ENCODE measurements around the gene PLK2. TPM values are rescaled to one million over a fixed set of nuclear protein-coding genes. Genes with fewer than 3 reads are reported as not detected.

PLK2 gene
- total and polyA plus RNA-seq, 2 of the 4 experiments (the other 2 are of a cell fraction), result 129 to 337 TPM

DNA sequence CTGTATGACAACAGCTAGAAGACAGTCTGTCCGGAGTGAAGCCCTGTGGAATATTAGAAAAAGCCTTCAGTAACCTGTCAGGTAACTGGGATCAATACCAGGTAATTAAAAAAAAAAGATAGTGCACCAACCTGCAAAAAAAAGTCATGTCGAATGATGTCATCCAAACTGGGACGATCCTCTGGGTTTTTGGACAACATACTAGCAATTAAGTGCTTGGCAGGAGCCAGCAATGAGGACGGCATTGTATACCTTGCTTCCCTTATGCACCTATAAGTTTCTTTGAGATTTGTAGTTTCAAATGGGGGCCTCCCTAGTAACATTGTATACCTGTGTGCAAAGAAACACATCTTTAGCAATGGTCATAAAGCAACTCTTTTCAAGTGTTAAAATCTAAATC is 2.8 kb downstream of the PLK2 start:
- H3K18ac ChIP-seq (ENCODE audit: low read depth, low read length), result no peak overlapping the region
- H3K79me1 ChIP-seq (ENCODE audit: low read depth in 1 of 2, low read length in 2 of 2), result peaks cover 25 to 44% of the 10 kb centered on the region in 2 experiments
- H3K9ac ChIP-seq (ENCODE audit: low read depth, low read length), result peak overlapping the region; percentile 87
- no peak overlapping the region for H4K91ac ChIP-seq (ENCODE audit: insufficient read depth, low read depth, low read length)
- H3K27ac ChIP-seq (ENCODE audit: insufficient read depth, low read length), result peak overlapping the region; percentile 34; the same call in 1 of the 2 replicates
- H2AK9ac ChIP-seq (replicated peaks; ENCODE audit: low read depth, low read length, poor library complexity), result no peak overlapping the region
- no peak overlapping the region for H4K8ac ChIP-seq (ENCODE audit: low read depth in 2 of 2, low read length in 2 of 2)
- peak overlapping the region; percentile 97 for H3K4me2 ChIP-seq (ENCODE audit: low read depth, low read length)
- no peak overlapping the region for H4K5ac ChIP-seq (ENCODE audit: low read depth, low read length)
- no peaks in the 10 kb centered on the region for H3K27me3 ChIP-seq (ENCODE audit: control insufficient read depth, insufficient read depth, low read length)
- H2BK20ac ChIP-seq (ENCODE audit: low read depth, low read length), result no peak overlapping the region
- dilution Hi-C loops (cut with HindIII; ENCODE audit: low sequenced_read_pairs, unreplicated experiment) (no loop called here), intact Hi-C loops (cut with micrococcal nuclease) (loop anchor here (5.0 kb wide), 4 partner anchors 135 to 395 kb away; no protein-coding TSS in a partner anchor), in situ Hi-C loops (cut with MboI; ENCODE audit: low sequenced_read_pairs) (loop anchor here (5.0 to 25.0 kb wide), 3 partner anchors 675 to 1545 kb away; partner anchors contain the start of gene SETD9)
- no peak overlapping the region for H3K4ac ChIP-seq (ENCODE audit: low read depth, low read length)
- H3K56ac ChIP-seq (ENCODE audit: extremely low read depth, insufficient read depth, low read length), result peak overlapping the region; percentile 5; the same call in 1 of the 2 replicates
- H3K9me3 ChIP-seq (ENCODE audit: control insufficient read depth, insufficient read depth, low read length), result no peaks in the 10 kb centered on the region
- WGBS, 2 experiments (ENCODE audit: extremely low coverage in 2 of 2, insufficient read length in 1 of 2), result 63% methylated on average over 2 of the region's 4 CpGs; no CpG with 5 or more reads in 1 of the 2 experiments
- ChIA-PET POLR2A (ENCODE audit: unreplicated experiment) (no interaction called here), CTCF (interaction anchor here (1.4 kb wide), 1 partner anchor 569 kb away, joined by 4 read pairs; no protein-coding TSS in a partner anchor)
- H3K14ac ChIP-seq (replicated peaks; ENCODE audit: low read depth, low read length), result 0 out of 2 replicates have a peak overlapping the region, but pooled peaks have one; percentile 13
- H3K4me3 ChIP-seq (ENCODE audit: insufficient read depth, low read depth, low read length), result peak overlapping the region; percentile 85
- peak overlapping the region; percentile 40; the same call in 1 of the 2 replicates for H3K23ac ChIP-seq (ENCODE audit: low read depth, low read length)
- TF ChIP-seq SMC3 (IDR thresholded peaks at IDR 0.05; ENCODE audit: low read depth, low read length) (no peak), CHD1 (IDR thresholded peaks at IDR 0.05; ENCODE audit: low read depth, low read length) (no peak), MAFK (IDR thresholded peaks at IDR 0.05; ENCODE audit: low read depth, low read length) (no peak), MXI1 (IDR thresholded peaks at IDR 0.05; ENCODE audit: borderline replicate concordance, low read depth, low read length) (no peak), MAZ (IDR thresholded peaks at IDR 0.05; ENCODE audit: borderline replicate concordance, low read depth, low read length) (no peak), BHLHE40 (IDR thresholded peaks at IDR 0.05; ENCODE audit: low read depth, low read length) (no peak), RAD21 (IDR thresholded peaks at IDR 0.05; ENCODE audit: low read length) (no peak), CTCF (conservative IDR thresholded peaks at IDR 0.05; ENCODE audit: low read depth, low read length) (no peak), CEBPB (IDR thresholded peaks at IDR 0.05; ENCODE audit: low read depth, low read length) (no peak), FOS (IDR thresholded peaks at IDR 0.05; ENCODE audit: low read depth, low read length) (no peak), NFE2L2 (IDR thresholded peaks at IDR 0.05; ENCODE audit: low read depth, low read length) (no peak), POLR2A (IDR thresholded peaks at IDR 0.05; ENCODE audit: low read depth, low read length) (no peak), RCOR1 (IDR thresholded peaks at IDR 0.05; ENCODE audit: insufficient replicate concordance, low read length) (no peak)
- TF ChIP-seq, protein P1, sequence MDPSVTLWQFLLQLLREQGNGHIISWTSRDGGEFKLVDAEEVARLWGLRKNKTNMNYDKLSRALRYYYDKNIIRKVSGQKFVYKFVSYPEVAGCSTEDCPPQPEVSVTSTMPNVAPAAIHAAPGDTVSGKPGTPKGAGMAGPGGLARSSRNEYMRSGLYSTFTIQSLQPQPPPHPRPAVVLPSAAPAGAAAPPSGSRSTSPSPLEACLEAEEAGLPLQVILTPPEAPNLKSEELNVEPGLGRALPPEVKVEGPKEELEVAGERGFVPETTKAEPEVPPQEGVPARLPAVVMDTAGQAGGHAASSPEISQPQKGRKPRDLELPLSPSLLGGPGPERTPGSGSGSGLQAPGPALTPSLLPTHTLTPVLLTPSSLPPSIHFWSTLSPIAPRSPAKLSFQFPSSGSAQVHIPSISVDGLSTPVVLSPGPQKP (IDR thresholded peaks at IDR 0.05; ENCODE audit: borderline replicate concordance, low read depth, low read length), result no peak
- TF ChIP-seq, protein P2, sequence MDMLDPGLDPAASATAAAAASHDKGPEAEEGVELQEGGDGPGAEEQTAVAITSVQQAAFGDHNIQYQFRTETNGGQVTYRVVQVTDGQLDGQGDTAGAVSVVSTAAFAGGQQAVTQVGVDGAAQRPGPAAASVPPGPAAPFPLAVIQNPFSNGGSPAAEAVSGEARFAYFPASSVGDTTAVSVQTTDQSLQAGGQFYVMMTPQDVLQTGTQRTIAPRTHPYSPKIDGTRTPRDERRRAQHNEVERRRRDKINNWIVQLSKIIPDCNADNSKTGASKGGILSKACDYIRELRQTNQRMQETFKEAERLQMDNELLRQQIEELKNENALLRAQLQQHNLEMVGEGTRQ (IDR thresholded peaks at IDR 0.05; ENCODE audit: low read depth, low read length), result no peak
- BruUV-seq (replicated peaks), result no TSS peak
- no peak overlapping the region for H2BK5ac ChIP-seq (ENCODE audit: low read depth, low read length, poor library complexity, severe bottlenecking)
- H4K20me1 ChIP-seq (ENCODE audit: insufficient read depth, low read length), result peaks cover 63% of the 10 kb centered on the region
- no peak overlapping the region for H2AFZ ChIP-seq (replicated peaks; ENCODE audit: low read length, poor library complexity)
- H2BK15ac ChIP-seq (ENCODE audit: low read depth, low read length), result no peak overlapping the region
- H3K4me1 ChIP-seq (ENCODE audit: control insufficient read depth, insufficient read depth, low read length), result peaks cover 2% of the 10 kb centered on the region
- H3K36me3 ChIP-seq (ENCODE audit: control insufficient read depth, insufficient read depth, low read length), result peaks cover 54% of the 10 kb centered on the region
- no peak for DNase-seq
- no peak overlapping the region for H2BK120ac ChIP-seq (ENCODE audit: low read depth, low read length)
- no peak overlapping the region for H2AK5ac ChIP-seq (ENCODE audit: low read depth, low read length)
- H3K9me1 ChIP-seq (ENCODE audit: insufficient read depth, low read length), result peaks cover 5% of the 10 kb centered on the region; the same call in 1 of the 2 replicates
- ATAC-seq (ENCODE audit: low read depth), result no peak

Data from IMR-90 (cell line).